Sigmoid colon (tissue), 4 donors: ENCODE data around the gene P4HA1.

Source experiments
- CTCF ChIP-seq, 4 experiments: fragments of 450-650 bp in 3 of 4; fragments of 200-600 bp in 1 of 4; IDR thresholded peaks; one replicate each; pipeline ENCODE4 v1.5.1; 2016 to 2019; ENCODE audit warnings: antibody characterized with exemption in 4 of 4, mild to moderate bottlenecking in 3 of 4, moderate library complexity in 2 of 4
- POLR2A ChIP-seq, 2 donors: fragments of 450-650 bp; IDR thresholded peaks; one replicate each; pipeline ENCODE4 v1.6.1; 2016; ENCODE audit warnings: antibody characterized with exemption in 2 of 2, mild to moderate bottlenecking in 2 of 2, moderate library complexity in 2 of 2
- POLR2AphosphoS5 ChIP-seq, 4 donors: sonication (generic); formaldehyde crosslinking; IDR thresholded peaks; one replicate each; pipeline ENCODE4 v1.6.1; 2017; ENCODE audit warnings: antibody characterized with exemption in 4 of 4

- TF ChIP-seq CTCF (IDR thresholded peaks at IDR 0.05): no peak
- TF ChIP-seq POLR2AphosphoS5 (IDR thresholded peaks at IDR 0.05): no peak
- TF ChIP-seq POLR2A (IDR thresholded peaks at IDR 0.05): no peak
Measured at GRCh38 chr10:73086816-73087215, 9.8 kb downstream of the P4HA1 start.
